GM21447 (cell line): ENCODE measurements around the gene MAP2K2.

Source experiments
- ATAC-seq: cut with Tn5 transposase; IDR thresholded peaks from one replicate; pipeline ENCODE4 v1.9.1; 2021; ENCODE audit not compliant: unreplicated experiment

Gene MAP2K2

GRCh38 chr19:4061683-4062418, 62.1 kb downstream of the MAP2K2 start:
- ATAC-seq, result no peak

GRCh38 chr19:4061178-4061682, 62.7 kb downstream of the MAP2K2 start:
- no peak for ATAC-seq

- ATAC-seq, result no peak
These were observed 63.2 kb downstream of the MAP2K2 start for GRCh38 chr19:4060621-4061177.

- no peak for ATAC-seq
These were observed 63.9 kb downstream of the MAP2K2 start for GRCh38 chr19:4059891-4060620.

GRCh38 chr19:4059453-4059871, 64.5 kb downstream of the MAP2K2 start:
- no peak for ATAC-seq

- no peak for ATAC-seq
These were observed 65.0 kb downstream of the MAP2K2 start for GRCh38 chr19:4058693-4059452.

- ATAC-seq, result no peak
These were observed 65.8 kb downstream of the MAP2K2 start for GRCh38 chr19:4057931-4058692.

GRCh38 chr19:4055209-4055552, 68.7 kb downstream of the MAP2K2 start:
- no peak for ATAC-seq

- no peak for ATAC-seq
These were observed 69.3 kb downstream of the MAP2K2 start for GRCh38 chr19:4054441-4055208.

GRCh38 chr19:4053423-4054324, 70.2 kb downstream of the MAP2K2 start:
- ATAC-seq, result no peak

- ATAC-seq, result no peak
These were observed 70.9 kb downstream of the MAP2K2 start for GRCh38 chr19:4052993-4053422.

GRCh38 chr19:4052114-4052992, 71.6 kb downstream of the MAP2K2 start:
- no peak for ATAC-seq

GRCh38 chr19:4051175-4052101, 72.5 kb downstream of the MAP2K2 start:
- no peak for ATAC-seq

- no peak for ATAC-seq
These were observed 74.5 kb downstream of the MAP2K2 start for GRCh38 chr19:4049432-4049831.

GRCh38 chr19:4046946-4047683, 76.8 kb downstream of the MAP2K2 start:
- ATAC-seq, result no peak

- ATAC-seq, result no peak
These were observed 77.6 kb downstream of the MAP2K2 start for GRCh38 chr19:4046362-4046691.
